Skeletal muscle tissue (tissue), 4 donors: ENCODE results near the gene DLX1. TPM values are rescaled to one million over a fixed set of nuclear protein-coding genes. Genes with fewer than 3 reads are reported as not detected.
"Not testable (repeated sequence)": the region's sequence is repeated elsewhere in the genome, so short reads cannot be mapped to it uniquely, and the experiment has no call there.

Experiments used
- H3K27ac ChIP-seq: one replicate; pipeline ENCODE4 v1.7.0; 2013; ENCODE audit warnings: mild to moderate bottlenecking, low read depth, low read length, inconsistent platforms
- H3K27me3 ChIP-seq, 3 donors: one replicate each; pipeline ENCODE4 v1.7.0; 2013; ENCODE audit warnings: low read length in 3 of 3; ENCODE audit not compliant: control insufficient read depth in 3 of 3, insufficient read depth in 3 of 3
- H3K36me3 ChIP-seq, 3 donors: one replicate each; pipeline ENCODE4 v1.7.0; 2013; ENCODE audit warnings: low read length in 3 of 3; ENCODE audit not compliant: control insufficient read depth in 3 of 3, insufficient read depth in 3 of 3
- H3K4me1 ChIP-seq, 3 donors: one replicate each; pipeline ENCODE4 v1.7.0; 2013; ENCODE audit warnings: low read length in 3 of 3, mild to moderate bottlenecking in 3 of 3; ENCODE audit not compliant: control insufficient read depth in 3 of 3, insufficient read depth in 3 of 3
- H3K4me3 ChIP-seq, 3 donors: one replicate each; pipeline ENCODE4 v1.7.0; 2013; ENCODE audit warnings: low read length in 3 of 3
- H3K9ac ChIP-seq, 3 donors: one replicate each; pipeline ENCODE4 v1.7.0; 2013; ENCODE audit warnings: low read length in 3 of 3, mild to moderate bottlenecking in 3 of 3, moderate library complexity in 2 of 3, low read depth in 1 of 3
- H3K9me3 ChIP-seq, 3 donors: one replicate each; pipeline ENCODE4 v1.7.0; 2013; ENCODE audit warnings: low read length in 3 of 3; ENCODE audit not compliant: control insufficient read depth in 3 of 3
- total RNA-seq: library from RNA; depleted of rRNA; stranded (reverse); fragments of >200 nt; gene quantifications from one replicate; pipeline ENCODE4 v1.2.3, GENCODE V29; 2014
- donor health status: Osteomylitis.

The DLX1 gene
- total RNA-seq, 1 donor from 2014 or later: not detected

GRCh38 chr2:172137109-172137508 lies 51.8 kb downstream of the DLX1 start:
- H3K27me3 ChIP-seq: no peaks in the 10 kb centered on the region
- H3K27ac ChIP-seq: no peak overlapping the region
- H3K9me3 ChIP-seq: no peaks in the 10 kb centered on the region
- no peaks in the 10 kb centered on the region for H3K4me1 ChIP-seq
- no peak overlapping the region for H3K4me3 ChIP-seq
- no peaks in the 10 kb centered on the region for H3K36me3 ChIP-seq
- H3K9ac ChIP-seq: no peak overlapping the region

DNA sequence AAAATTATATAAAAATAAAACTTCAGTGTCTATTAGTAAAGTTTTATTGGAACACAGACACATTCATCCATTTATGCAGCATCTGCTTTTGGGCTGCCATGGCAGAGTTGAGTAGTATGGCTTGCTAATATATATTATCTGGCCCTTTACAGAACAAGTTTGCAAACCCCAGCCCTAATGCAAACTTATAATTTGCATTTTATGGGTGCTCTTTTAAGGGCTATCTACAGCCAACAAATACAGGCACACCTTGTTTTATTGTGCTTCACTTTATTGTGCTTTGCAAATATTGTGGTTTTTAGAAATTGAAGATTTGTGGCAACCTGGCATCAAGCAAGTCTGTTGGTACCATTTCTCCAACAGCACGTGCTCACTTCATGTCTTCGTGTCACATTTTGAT lies 52.6 kb downstream of the DLX1 start:
- H3K27me3 ChIP-seq: no peaks in the 10 kb centered on the region
- no peak overlapping the region for H3K27ac ChIP-seq
- H3K9ac ChIP-seq: no peak overlapping the region
- no peak overlapping the region for H3K4me3 ChIP-seq
- H3K9me3 ChIP-seq: no peaks in the 10 kb centered on the region
- no peaks in the 10 kb centered on the region for H3K4me1 ChIP-seq
- H3K36me3 ChIP-seq: no peaks in the 10 kb centered on the region

DNA sequence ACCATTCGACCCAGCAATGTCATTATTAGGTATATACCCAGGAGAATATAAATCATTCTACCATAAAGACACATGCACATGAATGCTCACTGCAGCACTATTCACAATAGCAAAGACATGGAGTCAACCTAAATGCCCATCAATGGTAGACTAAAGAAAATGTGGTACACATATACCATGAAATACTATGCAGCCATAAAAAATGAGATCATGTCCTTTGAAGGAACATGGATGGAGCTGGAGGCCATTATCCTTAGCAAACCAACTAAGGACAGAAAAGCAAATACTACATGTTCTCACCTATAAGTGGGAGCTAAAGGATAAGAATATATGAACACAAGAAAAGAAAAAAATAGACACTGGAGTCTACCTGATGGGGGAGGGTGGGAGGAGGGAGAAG lies 53.4 kb downstream of the DLX1 start:
- not testable (repeated sequence) for H3K36me3 ChIP-seq, H3K9ac ChIP-seq, H3K9me3 ChIP-seq

More for the DNA sequence above, 53.4 kb downstream of the DLX1 start:
- not testable (repeated sequence) for H3K27ac ChIP-seq, H3K4me1 ChIP-seq, H3K27me3 ChIP-seq, H3K4me3 ChIP-seq

Other genes starting within 250 kb of the DLX1 start
- 27.7 TPM for gene SLC25A12, start 191.3 kb upstream of the DLX1 start, total RNA-seq
- gene HAT1, start 163.0 kb upstream of the DLX1 start, total RNA-seq: 32.4 TPM
- gene METAP1D, start 85.6 kb upstream of the DLX1 start, total RNA-seq: 8.9 TPM
- gene DLX2, start 17.4 kb downstream of the DLX1 start, total RNA-seq: not detected